Esophagus muscularis mucosa (tissue), 4 donors: ENCODE results near the gene PACRG.

Experiments used
- CTCF ChIP-seq, 3 experiments: fragments of 200-600 bp in 2 of 3; fragments of 450-650 bp in 1 of 3; sonication (generic) in 2 of 3; IDR thresholded peaks; one replicate each; pipeline ENCODE4 v1.5.1; 2017 to 2019; ENCODE audit warnings: antibody characterized with exemption in 3 of 3, mild to moderate bottlenecking in 2 of 3, moderate library complexity in 1 of 3
- EP300 ChIP-seq: sonication (generic); formaldehyde crosslinking; IDR thresholded peaks from one replicate; pipeline ENCODE4 v1.6.1; 2017; ENCODE audit warnings: antibody characterized with exemption
- POLR2A ChIP-seq: fragments of 450-650 bp; IDR thresholded peaks from one replicate; pipeline ENCODE4 v1.6.1; 2017; ENCODE audit warnings: antibody characterized with exemption, moderate library complexity, mild to moderate bottlenecking, low read depth
- POLR2AphosphoS5 ChIP-seq, 2 donors: sonication (generic); formaldehyde crosslinking; IDR thresholded peaks; one replicate each; pipeline ENCODE4 v1.6.1; 2017; ENCODE audit warnings: antibody characterized with exemption in 2 of 2

GRCh38 chr6:162814426-162814973 lies 86.7 kb downstream of the PACRG start:
- TF ChIP-seq CTCF (IDR thresholded peaks at IDR 0.05) = no peak
- no peak for TF ChIP-seq POLR2AphosphoS5 (IDR thresholded peaks at IDR 0.05)
- no peak for TF ChIP-seq POLR2A
- TF ChIP-seq EP300 = no peak
